HepG2 (cell line): Measurements from ENCODE around the gene LRP10. TPM values are rescaled to one million over a fixed set of nuclear protein-coding genes. Genes with fewer than 3 reads are reported as not detected.

Experiments
- DPF2 ChIP-seq: sonication (generic); formaldehyde crosslinking; IDR thresholded peaks from 2 replicates; pipeline ENCODE4 v1.4.0; 2020; ENCODE audit warnings: mild to moderate bottlenecking, low read depth, missing genetic modification reagents, borderline replicate concordance
- PRPF4 ChIP-seq: fragments of 200-400 bp; formaldehyde crosslinking; IDR thresholded peaks from 2 replicates; pipeline ENCODE4 v1.6.1; 2016; ENCODE audit warnings: low read length, low read depth; ENCODE audit not compliant: poor library complexity, severe bottlenecking
- ZHX2 ChIP-seq, 2 experiments: sonication (generic) in 1 of 2; formaldehyde crosslinking in 1 of 2; IDR thresholded peaks; 2 replicates each; pipeline versions ENCODE4 v1.6.1 to v1.9.0; 2014 to 2022; ENCODE audit warnings: antibody characterized with exemption in 1 of 2, borderline replicate concordance in 1 of 2, inconsistent platforms in 1 of 2, low read depth in 1 of 2, missing genetic modification reagents in 1 of 2
- ZNF207 ChIP-seq: fragments of 450-650 bp; IDR thresholded peaks from 2 replicates; pipeline ENCODE4 v1.6.1; 2016; ENCODE audit warnings: antibody characterized with exemption, borderline replicate concordance
- ZNF703 ChIP-seq: sonication (generic); formaldehyde crosslinking; IDR thresholded peaks from 2 replicates; pipeline ENCODE4 v1.5.1; 2020; ENCODE audit warnings: missing genetic modification reagents, mild to moderate bottlenecking, moderate library complexity, borderline replicate concordance
- ZNF772 ChIP-seq: sonication (generic); formaldehyde crosslinking; IDR thresholded peaks from 2 replicates; pipeline ENCODE4 v1.5.0; 2020; ENCODE audit warnings: mild to moderate bottlenecking, missing genetic modification reagents
- ZNF879 ChIP-seq: sonication (generic); formaldehyde crosslinking; IDR thresholded peaks from 2 replicates; pipeline ENCODE4 v1.8.1; 2023; ENCODE audit warnings: missing genetic modification reagents
- polyA plus RNA-seq, 8 experiments: library from polyadenylated mRNA; depleted of rRNA in 3 of 8; stranded (reverse) in 7 of 8; unstranded in 1 of 8; fragments of >200 nt; fragmentation: Illumina TruSeq in 4 of 8; extraction: Trizol in 4 of 8; gene quantifications; 2 replicates each; pipeline versions ENCODE4 v1.2.1 to v1.2.3, GENCODE V29; 2011 to 2016; ENCODE audit warnings: low read depth in 4 of 8, missing spikeins in 1 of 8, mixed read lengths in 1 of 8; ENCODE audit not compliant: insufficient read depth in 1 of 8
- total RNA-seq, 5 experiments: library from RNA; depleted of rRNA; stranded (reverse); fragments of >200 nt; fragmentation: Illumina TruSeq; extraction: Trizol; gene quantifications; 2 replicates each; pipeline ENCODE4 v1.2.3, GENCODE V29; 2016; ENCODE audit warnings: low read depth in 1 of 5
- TF ChIP-seq, protein P1 (sequence below): IDR thresholded peaks from 2 replicates; pipeline ENCODE4 v1.6.1; 2016; ENCODE audit warnings: low read depth, missing genetic modification reagents, missing compliant biosample characterization
- TF ChIP-seq, protein P2 (sequence below): sonication (generic); formaldehyde crosslinking; IDR thresholded peaks from 2 replicates; pipeline ENCODE4 v1.5.1; 2020; ENCODE audit warnings: missing genetic modification reagents, mild to moderate bottlenecking, borderline replicate concordance
- TF ChIP-seq, protein P3 (sequence below): IDR thresholded peaks from 2 replicates; pipeline ENCODE4 v1.6.1; 2016; ENCODE audit warnings: low read depth

The LRP10 gene
- total and polyA plus RNA-seq, 2 of the 13 experiments (the other 11 are each of a cell fraction or from before 2014, with no cell fraction given) = 16.9 to 45.2 TPM

- TF ChIP-seq ZHX2 (IDR thresholded peaks at IDR 0.05; ENCODE audit: low read depth) (peak; percentile 95), ZHX2 (CRISPR knock-in tag; IDR thresholded peaks at IDR 0.05; ENCODE audit: borderline replicate concordance) (no peak), ZNF879 (CRISPR knock-in tag) (no peak; the same call in 1 of the 2 replicates), PRPF4 (no peak), ZNF772 (no peak), ZNF703 (CRISPR knock-in tag) (peak; percentile 81; the same call in 1 of the 2 replicates), DPF2 (CRISPR knock-in tag) (no peak), ZNF207 (0 out of 2 replicates have a peak, but pooled peaks have one; percentile 41)
- TF ChIP-seq, protein P1, sequence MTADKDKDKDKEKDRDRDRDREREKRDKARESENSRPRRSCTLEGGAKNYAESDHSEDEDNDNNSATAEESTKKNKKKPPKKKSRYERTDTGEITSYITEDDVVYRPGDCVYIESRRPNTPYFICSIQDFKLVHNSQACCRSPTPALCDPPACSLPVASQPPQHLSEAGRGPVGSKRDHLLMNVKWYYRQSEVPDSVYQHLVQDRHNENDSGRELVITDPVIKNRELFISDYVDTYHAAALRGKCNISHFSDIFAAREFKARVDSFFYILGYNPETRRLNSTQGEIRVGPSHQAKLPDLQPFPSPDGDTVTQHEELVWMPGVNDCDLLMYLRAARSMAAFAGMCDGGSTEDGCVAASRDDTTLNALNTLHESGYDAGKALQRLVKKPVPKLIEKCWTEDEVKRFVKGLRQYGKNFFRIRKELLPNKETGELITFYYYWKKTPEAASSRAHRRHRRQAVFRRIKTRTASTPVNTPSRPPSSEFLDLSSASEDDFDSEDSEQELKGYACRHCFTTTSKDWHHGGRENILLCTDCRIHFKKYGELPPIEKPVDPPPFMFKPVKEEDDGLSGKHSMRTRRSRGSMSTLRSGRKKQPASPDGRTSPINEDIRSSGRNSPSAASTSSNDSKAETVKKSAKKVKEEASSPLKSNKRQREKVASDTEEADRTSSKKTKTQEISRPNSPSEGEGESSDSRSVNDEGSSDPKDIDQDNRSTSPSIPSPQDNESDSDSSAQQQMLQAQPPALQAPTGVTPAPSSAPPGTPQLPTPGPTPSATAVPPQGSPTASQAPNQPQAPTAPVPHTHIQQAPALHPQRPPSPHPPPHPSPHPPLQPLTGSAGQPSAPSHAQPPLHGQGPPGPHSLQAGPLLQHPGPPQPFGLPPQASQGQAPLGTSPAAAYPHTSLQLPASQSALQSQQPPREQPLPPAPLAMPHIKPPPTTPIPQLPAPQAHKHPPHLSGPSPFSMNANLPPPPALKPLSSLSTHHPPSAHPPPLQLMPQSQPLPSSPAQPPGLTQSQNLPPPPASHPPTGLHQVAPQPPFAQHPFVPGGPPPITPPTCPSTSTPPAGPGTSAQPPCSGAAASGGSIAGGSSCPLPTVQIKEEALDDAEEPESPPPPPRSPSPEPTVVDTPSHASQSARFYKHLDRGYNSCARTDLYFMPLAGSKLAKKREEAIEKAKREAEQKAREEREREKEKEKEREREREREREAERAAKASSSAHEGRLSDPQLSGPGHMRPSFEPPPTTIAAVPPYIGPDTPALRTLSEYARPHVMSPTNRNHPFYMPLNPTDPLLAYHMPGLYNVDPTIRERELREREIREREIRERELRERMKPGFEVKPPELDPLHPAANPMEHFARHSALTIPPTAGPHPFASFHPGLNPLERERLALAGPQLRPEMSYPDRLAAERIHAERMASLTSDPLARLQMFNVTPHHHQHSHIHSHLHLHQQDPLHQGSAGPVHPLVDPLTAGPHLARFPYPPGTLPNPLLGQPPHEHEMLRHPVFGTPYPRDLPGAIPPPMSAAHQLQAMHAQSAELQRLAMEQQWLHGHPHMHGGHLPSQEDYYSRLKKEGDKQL (CRISPR knock-in tag) = no peak
- TF ChIP-seq, protein P2, sequence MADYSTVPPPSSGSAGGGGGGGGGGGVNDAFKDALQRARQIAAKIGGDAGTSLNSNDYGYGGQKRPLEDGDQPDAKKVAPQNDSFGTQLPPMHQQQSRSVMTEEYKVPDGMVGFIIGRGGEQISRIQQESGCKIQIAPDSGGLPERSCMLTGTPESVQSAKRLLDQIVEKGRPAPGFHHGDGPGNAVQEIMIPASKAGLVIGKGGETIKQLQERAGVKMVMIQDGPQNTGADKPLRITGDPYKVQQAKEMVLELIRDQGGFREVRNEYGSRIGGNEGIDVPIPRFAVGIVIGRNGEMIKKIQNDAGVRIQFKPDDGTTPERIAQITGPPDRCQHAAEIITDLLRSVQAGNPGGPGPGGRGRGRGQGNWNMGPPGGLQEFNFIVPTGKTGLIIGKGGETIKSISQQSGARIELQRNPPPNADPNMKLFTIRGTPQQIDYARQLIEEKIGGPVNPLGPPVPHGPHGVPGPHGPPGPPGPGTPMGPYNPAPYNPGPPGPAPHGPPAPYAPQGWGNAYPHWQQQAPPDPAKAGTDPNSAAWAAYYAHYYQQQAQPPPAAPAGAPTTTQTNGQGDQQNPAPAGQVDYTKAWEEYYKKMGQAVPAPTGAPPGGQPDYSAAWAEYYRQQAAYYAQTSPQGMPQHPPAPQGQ (CRISPR knock-in tag) = no peak
- TF ChIP-seq, protein P3, sequence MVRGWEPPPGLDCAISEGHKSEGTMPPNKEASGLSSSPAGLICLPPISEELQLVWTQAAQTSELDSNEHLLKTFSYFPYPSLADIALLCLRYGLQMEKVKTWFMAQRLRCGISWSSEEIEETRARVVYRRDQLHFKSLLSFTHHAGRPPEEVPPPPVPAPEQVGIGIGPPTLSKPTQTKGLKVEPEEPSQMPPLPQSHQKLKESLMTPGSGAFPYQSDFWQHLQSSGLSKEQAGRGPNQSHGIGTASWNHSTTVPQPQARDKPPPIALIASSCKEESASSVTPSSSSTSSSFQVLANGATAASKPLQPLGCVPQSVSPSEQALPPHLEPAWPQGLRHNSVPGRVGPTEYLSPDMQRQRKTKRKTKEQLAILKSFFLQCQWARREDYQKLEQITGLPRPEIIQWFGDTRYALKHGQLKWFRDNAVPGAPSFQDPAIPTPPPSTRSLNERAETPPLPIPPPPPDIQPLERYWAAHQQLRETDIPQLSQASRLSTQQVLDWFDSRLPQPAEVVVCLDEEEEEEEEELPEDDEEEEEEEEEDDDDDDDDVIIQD (CRISPR knock-in tag) = peak; percentile 85
Measured at GRCh38 chr14:22829661-22830442, 41.7 kb upstream of the LRP10 start, which contains the start of gene MRPL52 (continued).
